ENCODE results near the gene ZG16B.

DNA sequence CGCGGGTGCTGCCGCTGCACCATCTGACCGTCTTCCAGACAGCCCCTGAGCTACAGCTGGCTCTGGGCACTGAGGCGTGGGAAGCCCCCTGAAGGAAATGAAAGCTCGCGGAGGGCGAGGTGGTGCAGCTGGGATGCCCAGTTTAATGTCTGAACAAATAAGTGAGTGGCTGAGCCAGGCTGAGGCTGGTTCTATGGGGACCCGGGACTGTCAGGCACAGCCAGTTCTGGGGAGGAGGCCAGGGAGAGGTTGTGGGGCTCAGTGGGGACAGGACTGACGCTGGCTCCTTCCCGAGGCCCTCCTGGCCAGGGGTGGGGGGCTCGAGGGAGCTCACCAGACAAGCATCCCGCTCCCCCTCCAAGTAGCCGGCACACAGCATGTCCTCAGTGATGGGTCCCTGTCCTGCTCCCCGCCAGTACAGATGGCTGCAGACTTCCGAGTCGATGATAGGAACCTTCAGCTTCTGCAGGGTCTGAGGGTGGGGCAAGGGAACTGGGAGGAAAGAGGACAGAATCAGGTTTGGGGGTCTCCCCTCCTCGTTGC lies 23.5 kb downstream of the ZG16B start:
- TF ChIP-seq, protein P1, sequence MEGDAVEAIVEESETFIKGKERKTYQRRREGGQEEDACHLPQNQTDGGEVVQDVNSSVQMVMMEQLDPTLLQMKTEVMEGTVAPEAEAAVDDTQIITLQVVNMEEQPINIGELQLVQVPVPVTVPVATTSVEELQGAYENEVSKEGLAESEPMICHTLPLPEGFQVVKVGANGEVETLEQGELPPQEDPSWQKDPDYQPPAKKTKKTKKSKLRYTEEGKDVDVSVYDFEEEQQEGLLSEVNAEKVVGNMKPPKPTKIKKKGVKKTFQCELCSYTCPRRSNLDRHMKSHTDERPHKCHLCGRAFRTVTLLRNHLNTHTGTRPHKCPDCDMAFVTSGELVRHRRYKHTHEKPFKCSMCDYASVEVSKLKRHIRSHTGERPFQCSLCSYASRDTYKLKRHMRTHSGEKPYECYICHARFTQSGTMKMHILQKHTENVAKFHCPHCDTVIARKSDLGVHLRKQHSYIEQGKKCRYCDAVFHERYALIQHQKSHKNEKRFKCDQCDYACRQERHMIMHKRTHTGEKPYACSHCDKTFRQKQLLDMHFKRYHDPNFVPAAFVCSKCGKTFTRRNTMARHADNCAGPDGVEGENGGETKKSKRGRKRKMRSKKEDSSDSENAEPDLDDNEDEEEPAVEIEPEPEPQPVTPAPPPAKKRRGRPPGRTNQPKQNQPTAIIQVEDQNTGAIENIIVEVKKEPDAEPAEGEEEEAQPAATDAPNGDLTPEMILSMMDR (IDR thresholded peaks at IDR 0.05; ENCODE audit: low read depth, low read length, poor library complexity, severe bottlenecking): no peak
- TF ChIP-seq EZH2phosphoT487 (IDR thresholded peaks at IDR 0.05; ENCODE audit: borderline replicate concordance, low read length): no peak
